Measurements from ENCODE around the gene NPAS3.

Gene NPAS3

GRCh38 chr14:33792720-33793368, 854.2 kb downstream of the NPAS3 start:
- Histone ChIP-seq H3K9ac (ENCODE audit: low read length) (peak overlapping the region; percentile 54), H3K27ac (ENCODE audit: low read length) (peak overlapping the region; percentile 32; the same call in 1 of the 2 replicates), H3K27me3 (ENCODE audit: low read depth, low read length) (no peaks in the 10 kb centered on the region), H3K4me1 (ENCODE audit: low read length) (peaks cover 22% of the 10 kb centered on the region), H3K9me3 (ENCODE audit: insufficient read depth, low read length) (no peaks in the 10 kb centered on the region), H3K4me3 (ENCODE audit: low read length) (peak overlapping the region; percentile 74), H3K4me2 (ENCODE audit: low read length) (peak overlapping the region; percentile 98), H3K36me3 (replicated peaks; ENCODE audit: low read depth, low read length) (no peaks in the 10 kb centered on the region), H4K20me1 (ENCODE audit: insufficient read depth, low read length) (no peaks in the 10 kb centered on the region), H2AFZ (ENCODE audit: low read depth, low read length) (peak overlapping the region; percentile 98), H3K79me2 (ENCODE audit: low read length) (no peaks in the 10 kb centered on the region)
- TF ChIP-seq, protein P1, sequence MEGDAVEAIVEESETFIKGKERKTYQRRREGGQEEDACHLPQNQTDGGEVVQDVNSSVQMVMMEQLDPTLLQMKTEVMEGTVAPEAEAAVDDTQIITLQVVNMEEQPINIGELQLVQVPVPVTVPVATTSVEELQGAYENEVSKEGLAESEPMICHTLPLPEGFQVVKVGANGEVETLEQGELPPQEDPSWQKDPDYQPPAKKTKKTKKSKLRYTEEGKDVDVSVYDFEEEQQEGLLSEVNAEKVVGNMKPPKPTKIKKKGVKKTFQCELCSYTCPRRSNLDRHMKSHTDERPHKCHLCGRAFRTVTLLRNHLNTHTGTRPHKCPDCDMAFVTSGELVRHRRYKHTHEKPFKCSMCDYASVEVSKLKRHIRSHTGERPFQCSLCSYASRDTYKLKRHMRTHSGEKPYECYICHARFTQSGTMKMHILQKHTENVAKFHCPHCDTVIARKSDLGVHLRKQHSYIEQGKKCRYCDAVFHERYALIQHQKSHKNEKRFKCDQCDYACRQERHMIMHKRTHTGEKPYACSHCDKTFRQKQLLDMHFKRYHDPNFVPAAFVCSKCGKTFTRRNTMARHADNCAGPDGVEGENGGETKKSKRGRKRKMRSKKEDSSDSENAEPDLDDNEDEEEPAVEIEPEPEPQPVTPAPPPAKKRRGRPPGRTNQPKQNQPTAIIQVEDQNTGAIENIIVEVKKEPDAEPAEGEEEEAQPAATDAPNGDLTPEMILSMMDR (IDR thresholded peaks at IDR 0.05; ENCODE audit: low read depth, low read length): peak; percentile 96
- TF ChIP-seq EZH2phosphoT487 (IDR thresholded peaks at IDR 0.05; ENCODE audit: low read depth): no peak

DNA sequence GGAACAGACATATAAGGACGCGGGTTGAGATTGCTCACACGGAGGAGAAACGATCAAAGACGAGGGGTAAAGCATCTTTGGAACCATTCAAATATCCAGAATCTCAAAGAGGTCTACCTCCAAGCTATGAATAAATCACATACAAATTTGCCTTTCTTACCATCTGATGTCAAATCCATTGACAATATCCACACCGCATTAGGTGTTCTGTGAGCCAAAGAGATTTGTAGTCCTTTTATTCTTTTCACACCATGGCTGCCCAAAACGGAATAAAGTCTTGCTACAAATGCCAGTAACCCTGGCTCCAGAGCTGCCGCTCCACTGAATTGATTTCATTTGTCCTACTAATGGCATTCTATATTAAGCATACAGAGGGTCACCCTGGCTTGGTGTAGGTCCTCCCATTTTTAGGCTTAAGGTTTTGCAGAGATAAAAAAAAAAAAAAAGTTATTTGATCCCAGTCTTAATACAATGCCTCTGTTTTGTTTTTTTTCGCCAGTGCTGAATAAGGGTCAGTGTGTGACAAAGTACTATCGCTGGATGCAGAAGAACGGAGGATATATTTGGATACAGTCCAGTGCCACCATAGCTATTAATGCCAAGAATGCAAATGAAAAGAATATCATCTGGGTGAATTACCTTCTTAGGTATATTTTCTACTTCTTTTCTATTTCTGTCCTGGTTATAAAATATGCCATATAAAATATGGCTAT, 854.9 kb downstream of the NPAS3 start:
- no peak overlapping the region for H3K27ac ChIP-seq (ENCODE audit: low read length)
- H3K4me2 ChIP-seq (ENCODE audit: low read length): peak overlapping the region; percentile 98
- no peak overlapping the region for H2AFZ ChIP-seq (ENCODE audit: low read depth, low read length)

GRCh38 chr14:33794791-33795305, 856.2 kb downstream of the NPAS3 start:
- H3K9ac ChIP-seq (ENCODE audit: low read length): no peak overlapping the region
- TF ChIP-seq, protein P1 (IDR thresholded peaks at IDR 0.05; ENCODE audit: low read depth, low read length): no peak
- no peak for TF ChIP-seq EZH2phosphoT487 (IDR thresholded peaks at IDR 0.05; ENCODE audit: low read depth)

More for the DNA sequence above, 854.9 kb downstream of the NPAS3 start:
- Histone ChIP-seq H3K27me3 (ENCODE audit: low read depth, low read length) (no peaks in the 10 kb centered on the region), H3K9ac (ENCODE audit: low read length) (peak overlapping the region; percentile 54; the same call in 1 of the 2 replicates), H3K79me2 (ENCODE audit: low read length) (no peaks in the 10 kb centered on the region), H3K4me1 (ENCODE audit: low read length) (peaks cover 22% of the 10 kb centered on the region), H4K20me1 (ENCODE audit: insufficient read depth, low read length) (no peaks in the 10 kb centered on the region), H3K4me3 (ENCODE audit: low read length) (peak overlapping the region; percentile 74), H3K9me3 (ENCODE audit: insufficient read depth, low read length) (no peaks in the 10 kb centered on the region), H3K36me3 (replicated peaks; ENCODE audit: low read depth, low read length) (no peaks in the 10 kb centered on the region)
- no peak for TF ChIP-seq EZH2phosphoT487 (IDR thresholded peaks at IDR 0.05; ENCODE audit: low read depth)
- TF ChIP-seq, protein P1 (IDR thresholded peaks at IDR 0.05; ENCODE audit: low read depth, low read length): no peak

GRCh38 chr14:33796356-33796755, 857.7 kb downstream of the NPAS3 start:
- Histone ChIP-seq H3K4me2 (ENCODE audit: low read length) (no peak overlapping the region), H3K27me3 (ENCODE audit: low read depth, low read length) (no peaks in the 10 kb centered on the region), H3K9ac (ENCODE audit: low read length) (no peak overlapping the region), H4K20me1 (ENCODE audit: insufficient read depth, low read length) (no peaks in the 10 kb centered on the region), H2AFZ (ENCODE audit: low read depth, low read length) (no peak overlapping the region), H3K36me3 (replicated peaks; ENCODE audit: low read depth, low read length) (no peaks in the 10 kb centered on the region), H3K4me3 (ENCODE audit: low read length) (no peak overlapping the region), H3K4me1 (ENCODE audit: low read length) (peaks cover 18% of the 10 kb centered on the region), H3K9me3 (ENCODE audit: insufficient read depth, low read length) (no peaks in the 10 kb centered on the region), H3K79me2 (ENCODE audit: low read length) (no peaks in the 10 kb centered on the region), H3K27ac (ENCODE audit: low read length) (no peak overlapping the region)
- TF ChIP-seq, protein P1 (IDR thresholded peaks at IDR 0.05; ENCODE audit: low read depth, low read length): no peak
- TF ChIP-seq EZH2phosphoT487 (IDR thresholded peaks at IDR 0.05; ENCODE audit: low read depth): no peak

More at GRCh38 chr14:33794791-33795305, 856.2 kb downstream of the NPAS3 start:
- no peak overlapping the region for H2AFZ ChIP-seq (ENCODE audit: low read depth, low read length)
- no peak overlapping the region for H3K4me3 ChIP-seq (ENCODE audit: low read length)
- no peaks in the 10 kb centered on the region for H3K36me3 ChIP-seq (replicated peaks; ENCODE audit: low read depth, low read length)
- no peaks in the 10 kb centered on the region for H4K20me1 ChIP-seq (ENCODE audit: insufficient read depth, low read length)
- H3K27me3 ChIP-seq (ENCODE audit: low read depth, low read length): no peaks in the 10 kb centered on the region
- no peak overlapping the region for H3K4me2 ChIP-seq (ENCODE audit: low read length)
- peaks cover 22% of the 10 kb centered on the region for H3K4me1 ChIP-seq (ENCODE audit: low read length)
- H3K27ac ChIP-seq (ENCODE audit: low read length): no peak overlapping the region
- no peaks in the 10 kb centered on the region for H3K79me2 ChIP-seq (ENCODE audit: low read length)
- no peaks in the 10 kb centered on the region for H3K9me3 ChIP-seq (ENCODE audit: insufficient read depth, low read length)

Measured in OCI-LY3 (cell line).